GM21381 (cell line): ENCODE data around the gene SH2D4B.
A peak's percentile ranks its signal among the peaks of the same experiment; 100 is the strongest.

Experiments used
- ATAC-seq: cut with Tn5 transposase; IDR thresholded peaks from one replicate; pipeline ENCODE4 v1.9.1; 2021; ENCODE audit warnings: mild to moderate bottlenecking, moderate library complexity; ENCODE audit not compliant: unreplicated experiment

SH2D4B gene

DNA sequence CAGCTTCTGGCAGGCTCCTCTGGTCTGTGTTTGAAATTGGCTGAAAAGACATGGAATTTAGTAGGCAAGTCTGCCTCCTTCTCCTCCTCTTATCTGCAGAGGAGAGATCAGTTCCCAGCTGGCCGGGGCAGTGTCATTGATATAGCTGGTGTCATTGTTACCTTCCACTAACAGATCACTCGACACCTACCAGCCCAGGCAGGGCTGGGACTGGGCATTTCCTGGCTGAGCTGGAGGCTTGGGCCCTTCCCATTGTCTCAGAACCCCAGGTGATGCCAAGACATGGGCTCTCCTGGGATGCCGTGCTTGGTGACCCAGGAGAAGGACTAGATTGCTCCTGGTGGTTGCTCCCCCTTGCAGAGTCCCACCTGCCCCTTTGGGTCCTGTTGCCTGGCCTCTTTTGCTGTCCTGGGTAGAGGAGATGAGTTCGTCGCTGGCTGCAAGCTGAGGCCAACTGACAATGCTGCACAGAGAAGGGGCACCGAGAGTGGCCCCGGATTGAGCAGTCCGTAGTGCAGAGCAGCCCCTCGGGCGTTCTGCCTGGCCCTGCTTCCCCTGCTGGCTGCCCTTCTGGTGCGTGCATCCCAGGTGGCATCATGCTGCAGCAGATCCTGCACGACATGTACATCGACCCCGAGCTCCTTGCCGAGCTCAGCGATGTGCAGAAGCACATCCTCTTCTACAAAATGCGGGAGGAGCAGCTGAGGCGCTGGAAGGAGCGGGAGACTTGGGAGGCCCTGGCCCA lies at the start of gene SH2D4B:
Gene SH2D4B, plus strand, starts transcription at position 167 of the 745 bp plus-strand sequence. Its CDS starts 430 bp downstream, at position 597.
- no peak for ATAC-seq

- no peak for ATAC-seq
These were observed 49.1 kb upstream of the SH2D4B start for GRCh38 chr10:80488539-80489066.

DNA sequence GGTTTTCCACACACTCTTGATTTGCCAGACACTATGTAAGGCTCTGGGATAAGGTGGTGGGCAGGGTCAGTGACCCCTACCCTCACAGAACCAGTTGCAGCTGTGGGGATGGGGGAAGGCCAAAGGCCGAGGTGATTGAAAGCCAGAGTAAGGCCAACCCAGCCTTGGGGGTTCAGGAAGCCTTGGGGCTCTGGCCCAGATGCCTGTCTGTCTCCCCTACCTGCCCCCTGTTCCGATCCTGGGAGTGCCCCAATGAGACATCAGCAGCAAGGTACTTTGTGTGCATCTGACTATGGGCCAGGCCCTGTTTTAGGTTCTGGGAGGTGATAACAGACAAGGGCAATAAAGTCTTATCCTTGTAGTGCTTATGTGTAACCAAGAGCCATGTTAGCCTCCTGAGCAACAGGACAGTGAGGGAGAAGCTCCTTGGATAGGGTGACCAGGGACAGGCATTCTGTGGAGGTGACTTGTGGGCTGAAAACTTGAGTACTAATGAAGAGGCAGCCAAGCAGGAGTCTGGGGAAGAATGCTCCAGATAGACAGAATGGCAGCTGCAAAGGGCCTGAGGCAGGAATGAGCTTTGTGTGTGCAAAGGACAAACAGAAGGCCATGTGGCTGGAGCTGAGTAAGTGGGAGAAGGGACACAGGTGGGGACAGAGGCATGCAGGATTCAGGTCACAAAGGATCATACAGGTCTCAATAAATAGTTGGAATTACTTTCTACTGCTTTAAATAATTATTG lies 48.2 kb upstream of the SH2D4B start:
- no peak for ATAC-seq

DNA sequence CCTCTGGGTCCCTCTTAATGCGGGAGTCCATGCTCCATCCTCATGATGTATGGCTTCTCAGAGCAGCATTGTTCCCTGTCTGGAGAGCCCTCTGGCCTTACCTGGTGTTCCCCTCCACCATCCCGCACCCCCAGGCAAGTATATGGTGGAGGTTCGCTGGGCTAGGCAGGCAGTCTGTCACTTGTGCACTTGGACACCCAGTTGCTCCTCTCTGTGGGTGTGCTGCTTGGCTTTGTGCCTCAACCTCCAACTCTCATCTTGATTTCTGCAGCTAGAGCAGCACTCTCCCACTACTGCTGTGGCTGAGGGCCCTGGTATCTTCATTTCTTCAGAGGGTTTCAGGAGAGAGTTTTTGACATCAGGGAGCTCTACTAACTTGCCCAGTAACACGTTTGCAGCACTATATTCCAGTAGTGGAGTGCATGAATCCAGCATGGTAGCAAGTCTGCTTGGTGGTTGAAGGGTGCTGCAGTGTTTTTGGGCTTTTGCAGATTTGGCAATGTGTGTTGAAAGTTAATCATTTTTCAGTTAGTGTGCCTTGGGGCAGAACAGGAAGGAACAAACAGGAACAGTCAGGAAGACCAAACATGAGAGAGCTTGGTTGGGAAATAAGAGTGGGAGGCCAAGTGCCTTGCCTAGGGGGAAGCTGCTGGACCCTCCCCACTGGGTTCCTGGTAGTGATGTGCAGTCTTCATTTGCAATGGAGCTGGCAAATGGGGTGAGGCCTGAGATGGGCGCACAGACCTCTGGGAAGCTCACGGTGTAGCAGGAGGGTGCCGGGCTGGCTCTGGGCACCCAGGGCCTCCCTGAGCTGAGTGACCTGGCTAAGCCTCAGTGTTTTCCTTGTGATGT lies 46.2 kb upstream of the SH2D4B start:
- no peak for ATAC-seq

- ATAC-seq = peak; percentile 43
These were observed 44.7 kb upstream of the SH2D4B start for GRCh38 chr10:80492848-80493521.

DNA sequence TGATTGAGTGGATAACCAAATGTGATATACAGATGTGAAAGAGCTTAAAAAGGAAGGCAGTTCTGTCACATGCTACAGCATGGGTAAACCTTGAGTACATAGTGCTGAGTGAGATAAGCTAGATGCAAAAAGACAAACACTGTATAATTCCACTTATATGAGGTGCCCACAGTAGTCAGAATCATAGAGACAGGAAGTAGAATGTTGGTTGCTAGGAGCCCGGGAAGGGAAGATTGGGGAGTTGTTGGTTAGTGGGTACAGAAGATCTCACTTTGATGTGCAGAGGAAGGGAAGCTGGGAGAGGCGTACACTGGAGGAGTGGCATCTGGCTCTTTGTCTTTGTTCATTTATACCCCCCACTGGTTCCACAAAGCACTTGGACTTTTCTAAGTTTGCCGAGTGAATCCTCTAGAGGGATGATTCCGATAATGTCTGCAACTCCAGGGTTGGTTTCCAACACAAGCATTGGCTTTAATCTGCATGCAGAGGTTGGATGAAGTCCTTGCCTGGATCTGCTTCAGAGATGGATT lies 44.1 kb upstream of the SH2D4B start:
- peak; percentile 45 for ATAC-seq

- ATAC-seq = no peak
These were observed 41.0 kb upstream of the SH2D4B start for GRCh38 chr10:80496555-80497172.

DNA sequence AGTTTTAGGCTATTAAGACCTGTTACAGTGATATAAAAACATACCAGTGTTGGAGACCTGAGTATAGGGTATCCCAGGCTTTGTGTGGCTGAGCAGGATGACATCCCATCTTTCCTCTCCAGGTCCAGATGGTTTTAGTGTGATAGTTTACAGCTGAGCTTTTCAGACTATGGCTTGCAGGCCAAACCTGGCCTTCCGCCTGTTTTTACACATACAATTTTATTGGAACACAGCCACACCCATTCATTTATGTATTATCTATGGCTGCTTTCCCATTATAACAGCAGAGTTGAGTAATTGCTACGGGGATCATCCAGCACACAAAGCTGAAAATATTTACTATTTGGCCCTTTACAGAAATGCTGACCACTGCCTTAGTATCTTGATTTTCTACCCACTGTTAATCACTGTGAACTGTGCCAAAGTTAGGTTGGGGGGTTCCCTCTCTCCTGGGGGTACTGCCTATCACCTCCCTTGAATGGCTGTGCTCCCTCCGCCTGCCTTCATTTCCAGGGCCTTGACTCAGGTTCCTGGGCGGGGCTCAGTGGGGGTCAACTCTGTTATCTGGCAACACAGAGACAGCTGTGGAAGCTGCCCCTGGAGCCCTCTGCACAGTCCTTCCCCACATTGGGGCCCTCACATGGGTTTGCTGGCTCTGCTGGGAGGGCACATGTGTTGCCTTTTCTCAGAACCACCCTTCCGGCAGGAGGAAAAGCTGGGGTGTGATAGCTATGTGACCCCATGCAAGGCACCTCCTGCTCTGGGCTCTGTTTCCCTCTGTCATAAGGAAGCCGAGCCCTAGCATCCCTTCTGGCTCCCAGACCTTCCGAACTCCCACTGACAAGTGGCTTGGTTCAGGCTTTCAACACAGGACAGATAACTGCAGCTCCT lies 40.3 kb upstream of the SH2D4B start:
- ATAC-seq = no peak

DNA sequence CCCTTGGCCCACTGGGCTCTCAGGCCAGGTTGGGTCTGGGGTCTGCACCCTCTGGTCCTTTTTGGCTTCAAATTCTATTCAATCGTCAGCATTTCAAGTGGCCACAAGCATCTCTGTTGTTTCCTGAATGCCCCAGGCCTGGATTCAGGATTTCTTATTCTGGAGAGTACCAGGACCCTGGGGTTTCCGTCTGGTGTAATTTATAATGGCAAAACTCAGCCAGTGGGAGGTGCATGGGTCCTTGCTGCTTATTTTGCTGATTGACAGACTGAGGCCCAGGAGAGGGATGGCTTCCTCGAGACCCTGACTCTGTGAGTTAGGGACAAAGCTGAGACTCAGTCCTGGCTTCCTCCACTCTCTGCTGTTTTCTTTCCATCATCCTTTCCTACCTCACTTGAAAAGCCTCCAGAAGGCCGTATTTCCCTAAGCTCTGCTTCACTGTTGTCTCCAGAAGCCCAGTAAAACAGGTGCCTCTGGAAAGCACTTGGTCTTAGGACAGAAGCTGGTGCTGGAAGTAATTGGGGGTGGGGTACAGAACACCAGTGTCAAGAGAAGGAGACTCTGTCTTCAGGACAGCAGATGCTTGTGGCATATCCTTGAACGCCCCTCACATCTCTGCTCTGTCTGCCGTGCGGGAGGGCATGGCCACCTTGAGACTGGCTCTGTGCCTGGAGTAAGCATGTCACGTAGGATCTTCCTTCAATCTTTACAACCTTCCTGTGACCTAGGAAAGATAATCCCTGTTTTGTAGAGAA lies 39.4 kb upstream of the SH2D4B start:
- no peak for ATAC-seq

- ATAC-seq = no peak
These were observed 38.6 kb upstream of the SH2D4B start for GRCh38 chr10:80498833-80499741.

DNA sequence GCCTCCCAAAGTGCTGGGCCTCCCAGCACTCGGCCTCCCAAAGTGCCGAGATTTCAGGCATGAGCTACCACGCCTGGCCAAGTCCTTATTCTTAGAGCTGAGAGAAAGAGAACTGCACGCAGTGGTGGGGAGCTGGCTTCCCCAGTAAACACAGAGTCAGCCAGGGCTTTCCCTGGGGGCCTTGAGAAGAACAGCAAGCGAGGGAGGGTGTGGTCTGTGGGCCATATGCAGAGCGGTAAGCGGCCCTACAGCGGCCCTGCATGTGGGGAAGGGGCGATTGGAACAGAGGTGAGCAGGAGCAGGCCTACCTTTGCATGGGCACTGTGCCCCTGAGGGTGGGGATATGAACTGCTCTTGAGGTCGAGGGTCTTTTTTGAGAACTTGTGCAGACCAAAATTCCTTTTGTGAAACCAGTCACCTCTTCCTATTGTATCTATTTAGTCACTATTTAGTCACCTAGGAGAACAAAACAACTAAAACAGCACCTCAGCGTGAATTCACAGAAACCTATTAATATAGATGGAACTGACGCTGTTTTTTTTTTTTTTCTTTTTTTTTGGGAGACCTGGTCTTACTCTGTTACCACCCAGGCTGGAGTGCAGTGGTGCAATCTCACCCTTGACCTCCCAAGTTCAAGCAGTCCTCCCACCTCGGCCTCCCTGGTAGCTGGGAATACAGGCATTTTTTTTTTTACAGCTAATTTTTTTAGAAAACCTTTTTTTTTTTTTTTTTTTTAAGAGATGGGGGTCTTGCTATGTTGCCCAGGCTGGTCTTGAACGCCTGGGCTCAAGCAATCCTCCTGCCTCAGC lies 36.9 kb upstream of the SH2D4B start:
- ATAC-seq = peak; percentile 51

GRCh38 chr10:80501381-80501912 lies 36.3 kb upstream of the SH2D4B start:
- ATAC-seq = no peak

GRCh38 chr10:80501913-80502521 lies 35.7 kb upstream of the SH2D4B start:
- no peak for ATAC-seq

GRCh38 chr10:80502621-80503583 lies 34.8 kb upstream of the SH2D4B start:
- ATAC-seq = no peak
